Astrocyte (in vitro differentiated cells and primary cell): ENCODE data around the gene GREB1L. TPM values are rescaled to one million over a fixed set of nuclear protein-coding genes. Genes with fewer than 3 reads are reported as not detected.

Experiments used
- DNase-seq: peaks from one replicate; pipeline ENCODE4 v3.0.0-alpha.2; 2010; ENCODE audit warnings: low read depth
- FAIRE-seq: peaks from 2 replicates; lab custom pipeline; 2011; peaks lifted over from hg19 to GRCh38; lab: Jason Lieb, UNC
- H2AFZ ChIP-seq: 2 replicates; pipeline ENCODE4 v1.6.0; 2012; ENCODE audit warnings: low read depth, low read length, inconsistent platforms
- H3K27ac ChIP-seq: 2 replicates; pipeline ENCODE4 v1.5.1; 2011; ENCODE audit warnings: low read depth, low read length, inconsistent platforms
- H3K27me3 ChIP-seq: 2 replicates; pipeline ENCODE4 v1.6.0; 2011; ENCODE audit warnings: low read length, inconsistent platforms; ENCODE audit not compliant: insufficient read depth
- H3K36me3 ChIP-seq: 2 replicates; pipeline ENCODE4 v1.5.1; 2011; ENCODE audit warnings: low read length, inconsistent platforms; ENCODE audit not compliant: insufficient read depth
- H3K4me1 ChIP-seq: 2 replicates; pipeline ENCODE4 v1.5.1; 2011; ENCODE audit warnings: low read length, inconsistent platforms; ENCODE audit not compliant: insufficient read depth
- H3K4me2 ChIP-seq: 2 replicates; pipeline ENCODE4 v1.6.0; 2012; ENCODE audit warnings: low read length, inconsistent platforms
- H3K4me3 ChIP-seq: 2 replicates; pipeline ENCODE4 v1.5.1; 2011; ENCODE audit warnings: low read depth, mild to moderate bottlenecking, low read length, inconsistent platforms; ENCODE audit not compliant: insufficient read depth
- H3K79me2 ChIP-seq: 2 replicates; pipeline ENCODE4 v1.6.0; 2012; ENCODE audit warnings: mild to moderate bottlenecking, low read length, inconsistent platforms; ENCODE audit not compliant: insufficient read depth
- H3K9ac ChIP-seq: 2 replicates; pipeline ENCODE4 v1.6.0; 2012; ENCODE audit warnings: mild to moderate bottlenecking, low read length, inconsistent platforms
- H3K9me3 ChIP-seq: 2 replicates; pipeline ENCODE4 v1.5.1; 2012; ENCODE audit warnings: low read depth, mild to moderate bottlenecking, low read length, inconsistent platforms; ENCODE audit not compliant: insufficient read depth
- H4K20me1 ChIP-seq: 2 replicates; pipeline ENCODE4 v1.6.0; 2012; ENCODE audit warnings: low read length, inconsistent platforms; ENCODE audit not compliant: insufficient read depth
- H3K27ac Mint-ChIP-seq: one replicate; pipeline ENCODE4 v1.8.0; 2021; ENCODE audit warnings: mild to moderate bottlenecking, mixed read lengths; ENCODE audit not compliant: unreplicated experiment
- H3K27me3 Mint-ChIP-seq: one replicate; pipeline ENCODE4 v1.8.0; 2021; ENCODE audit warnings: low read depth, mixed read lengths; ENCODE audit not compliant: unreplicated experiment
- H3K36me3 Mint-ChIP-seq: one replicate; pipeline ENCODE4 v1.8.0; 2021; ENCODE audit warnings: low read depth, mixed read lengths; ENCODE audit not compliant: unreplicated experiment
- H3K4me1 Mint-ChIP-seq: one replicate; pipeline ENCODE4 v1.8.0; 2021; ENCODE audit warnings: low read depth, mixed read lengths; ENCODE audit not compliant: unreplicated experiment
- H3K4me3 Mint-ChIP-seq: one replicate; pipeline ENCODE4 v1.8.0; 2021; ENCODE audit warnings: mild to moderate bottlenecking, moderate library complexity, mixed read lengths; ENCODE audit not compliant: unreplicated experiment
- H3K9me3 Mint-ChIP-seq: one replicate; pipeline ENCODE4 v1.8.0; 2021; ENCODE audit warnings: mild to moderate bottlenecking, mixed read lengths; ENCODE audit not compliant: unreplicated experiment
- EZH2 ChIP-seq: IDR thresholded peaks from 2 replicates; pipeline ENCODE4 v1.6.1; 2012; ENCODE audit warnings: mild to moderate bottlenecking, low read length, inconsistent platforms; ENCODE audit not compliant: insufficient read depth
- total RNA-seq: library from RNA; stranded (reverse); gene quantifications from 2 replicates; pipeline ENCODE4 v1.2.1, GENCODE V29; 2021
- TF ChIP-seq, protein P1 (sequence below): IDR thresholded peaks from 2 replicates; pipeline ENCODE4 v1.5.1; 2011; ENCODE audit warnings: low read depth, mild to moderate bottlenecking, inconsistent platforms, low read length, moderate library complexity; ENCODE audit not compliant: insufficient read depth

GREB1L gene
- total RNA-seq, 1 donor from 2014 or later, result 16.2 TPM

DNA sequence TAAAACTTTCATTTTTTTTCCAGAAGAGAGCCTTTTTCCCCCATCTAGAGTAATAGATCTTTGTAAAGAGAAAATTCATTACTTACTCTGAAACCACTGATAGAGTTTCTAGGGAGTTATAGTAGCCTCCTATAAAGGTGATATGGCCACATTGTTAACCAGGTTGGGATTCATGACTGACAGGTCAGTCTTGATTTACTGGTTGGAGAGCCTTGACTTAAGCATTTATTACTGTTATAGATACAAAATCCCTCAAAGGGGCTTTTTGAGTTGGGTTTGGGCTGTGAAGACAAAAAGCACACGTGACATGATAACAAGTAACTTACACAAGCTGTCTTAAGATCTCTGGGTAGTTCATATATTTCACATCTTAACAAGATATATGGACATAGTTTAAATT is 141.0 kb downstream of the GREB1L start:
- Mint-ChIP-seq H3K27me3 (peaks cover 3% of the 10 kb centered on the region), H3K9me3 (no peaks in the 10 kb centered on the region), H3K4me1 (no peaks in the 10 kb centered on the region), H3K27ac (no peak overlapping the region), H3K4me3 (no peak overlapping the region), H3K36me3 (peaks cover 1% of the 10 kb centered on the region)
- H3K4me2 ChIP-seq, result no peak overlapping the region
- no peak overlapping the region for H3K9ac ChIP-seq
- H2AFZ ChIP-seq, result no peak overlapping the region
- no peak for DNase-seq
- no peaks in the 10 kb centered on the region for H3K9me3 ChIP-seq
- TF ChIP-seq EZH2, result no peak
- TF ChIP-seq, protein P1, sequence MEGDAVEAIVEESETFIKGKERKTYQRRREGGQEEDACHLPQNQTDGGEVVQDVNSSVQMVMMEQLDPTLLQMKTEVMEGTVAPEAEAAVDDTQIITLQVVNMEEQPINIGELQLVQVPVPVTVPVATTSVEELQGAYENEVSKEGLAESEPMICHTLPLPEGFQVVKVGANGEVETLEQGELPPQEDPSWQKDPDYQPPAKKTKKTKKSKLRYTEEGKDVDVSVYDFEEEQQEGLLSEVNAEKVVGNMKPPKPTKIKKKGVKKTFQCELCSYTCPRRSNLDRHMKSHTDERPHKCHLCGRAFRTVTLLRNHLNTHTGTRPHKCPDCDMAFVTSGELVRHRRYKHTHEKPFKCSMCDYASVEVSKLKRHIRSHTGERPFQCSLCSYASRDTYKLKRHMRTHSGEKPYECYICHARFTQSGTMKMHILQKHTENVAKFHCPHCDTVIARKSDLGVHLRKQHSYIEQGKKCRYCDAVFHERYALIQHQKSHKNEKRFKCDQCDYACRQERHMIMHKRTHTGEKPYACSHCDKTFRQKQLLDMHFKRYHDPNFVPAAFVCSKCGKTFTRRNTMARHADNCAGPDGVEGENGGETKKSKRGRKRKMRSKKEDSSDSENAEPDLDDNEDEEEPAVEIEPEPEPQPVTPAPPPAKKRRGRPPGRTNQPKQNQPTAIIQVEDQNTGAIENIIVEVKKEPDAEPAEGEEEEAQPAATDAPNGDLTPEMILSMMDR, result no peak
- no peak for FAIRE-seq
- no peak overlapping the region for H3K4me3 ChIP-seq
- H3K27me3 ChIP-seq, result no peaks in the 10 kb centered on the region
- H4K20me1 ChIP-seq, result no peaks in the 10 kb centered on the region
- no peaks in the 10 kb centered on the region for H3K79me2 ChIP-seq
- no peaks in the 10 kb centered on the region for H3K4me1 ChIP-seq
- H3K36me3 ChIP-seq, result no peaks in the 10 kb centered on the region
- no peak overlapping the region for H3K27ac ChIP-seq

- no peak overlapping the region for H2AFZ ChIP-seq
- peaks cover 3% of the 10 kb centered on the region for H3K27me3 Mint-ChIP-seq
- no peak overlapping the region for H3K27ac Mint-ChIP-seq
- no peaks in the 10 kb centered on the region for H3K79me2 ChIP-seq
- H3K27ac ChIP-seq, result no peak overlapping the region
- DNase-seq, result no peak
- H3K4me3 ChIP-seq, result no peak overlapping the region
- H3K9ac ChIP-seq, result no peak overlapping the region
- H3K36me3 ChIP-seq, result no peaks in the 10 kb centered on the region
- H3K36me3 Mint-ChIP-seq, result no peaks in the 10 kb centered on the region
- H3K4me3 Mint-ChIP-seq, result no peak overlapping the region
- H4K20me1 ChIP-seq, result no peaks in the 10 kb centered on the region
- H3K4me1 ChIP-seq, result peaks cover 6% of the 10 kb centered on the region
- TF ChIP-seq, protein P1, result no peak
- no peak for TF ChIP-seq EZH2
- H3K9me3 ChIP-seq, result no peaks in the 10 kb centered on the region
- H3K4me2 ChIP-seq, result no peak overlapping the region
- no peaks in the 10 kb centered on the region for H3K27me3 ChIP-seq
- H3K9me3 Mint-ChIP-seq, result no peaks in the 10 kb centered on the region
- FAIRE-seq, result no peak
- H3K4me1 Mint-ChIP-seq, result peaks cover 4% of the 10 kb centered on the region
Measured at GRCh38 chr18:21386523-21387240, 144.7 kb downstream of the GREB1L start.

- no peaks in the 10 kb centered on the region for H3K36me3 Mint-ChIP-seq
- no peak overlapping the region for H3K4me3 Mint-ChIP-seq
- Histone ChIP-seq H3K79me2 (no peaks in the 10 kb centered on the region), H3K9me3 (no peaks in the 10 kb centered on the region), H3K4me1 (peaks cover 6% of the 10 kb centered on the region), H2AFZ (no peak overlapping the region), H3K27me3 (no peaks in the 10 kb centered on the region), H3K27ac (no peak overlapping the region), H3K4me3 (no peak overlapping the region), H4K20me1 (no peaks in the 10 kb centered on the region), H3K9ac (no peak overlapping the region), H3K36me3 (no peaks in the 10 kb centered on the region), H3K4me2 (no peak overlapping the region)
- FAIRE-seq, result no peak
- peaks cover 3% of the 10 kb centered on the region for H3K27me3 Mint-ChIP-seq
- H3K9me3 Mint-ChIP-seq, result no peaks in the 10 kb centered on the region
- H3K4me1 Mint-ChIP-seq, result peaks cover 4% of the 10 kb centered on the region
- no peak overlapping the region for H3K27ac Mint-ChIP-seq
- TF ChIP-seq, protein P1, result no peak
- no peak for TF ChIP-seq EZH2
- no peak for DNase-seq
Measured at GRCh38 chr18:21387886-21388285, 145.9 kb downstream of the GREB1L start.
